ENCODE measurements around the gene CNKSR3.

DNA sequence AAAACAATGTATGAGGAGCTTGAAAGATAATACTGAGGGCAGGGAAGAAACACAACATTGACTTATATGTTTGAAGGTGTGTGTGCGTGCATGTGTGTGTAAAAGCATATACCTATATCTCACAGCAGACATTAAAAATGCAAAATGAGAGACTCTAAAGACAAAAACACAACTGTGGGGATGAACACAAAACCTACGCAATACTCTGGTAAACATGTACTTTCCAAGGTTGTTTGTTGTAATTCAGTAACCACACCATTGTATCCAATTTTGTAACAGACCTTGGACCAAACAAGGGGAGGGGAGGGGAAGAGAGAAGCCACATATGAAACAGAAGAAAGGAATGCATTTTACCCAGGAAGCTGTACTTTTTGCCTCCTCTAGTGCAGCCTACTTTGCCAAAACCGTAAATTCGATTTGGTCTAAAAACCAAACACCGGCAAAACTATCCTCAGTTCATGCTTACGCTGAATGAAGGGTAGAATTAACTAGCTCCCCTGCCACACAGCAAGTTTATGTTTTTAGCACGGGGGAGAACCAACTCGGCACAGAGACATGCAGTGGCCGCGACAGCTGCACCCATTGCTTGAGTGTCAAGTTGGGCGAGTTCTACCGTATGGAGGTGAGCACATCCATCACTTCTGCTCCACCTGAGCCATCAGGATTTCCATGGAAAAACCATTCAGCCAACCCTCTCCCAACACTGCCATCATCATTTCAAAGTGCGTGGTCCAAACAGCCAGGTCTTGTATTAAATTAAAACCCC lies 50.0 kb downstream of the CNKSR3 start:
- no peak for TF ChIP-seq EZH2 (IDR thresholded peaks at IDR 0.05)
- TF ChIP-seq, protein P1, sequence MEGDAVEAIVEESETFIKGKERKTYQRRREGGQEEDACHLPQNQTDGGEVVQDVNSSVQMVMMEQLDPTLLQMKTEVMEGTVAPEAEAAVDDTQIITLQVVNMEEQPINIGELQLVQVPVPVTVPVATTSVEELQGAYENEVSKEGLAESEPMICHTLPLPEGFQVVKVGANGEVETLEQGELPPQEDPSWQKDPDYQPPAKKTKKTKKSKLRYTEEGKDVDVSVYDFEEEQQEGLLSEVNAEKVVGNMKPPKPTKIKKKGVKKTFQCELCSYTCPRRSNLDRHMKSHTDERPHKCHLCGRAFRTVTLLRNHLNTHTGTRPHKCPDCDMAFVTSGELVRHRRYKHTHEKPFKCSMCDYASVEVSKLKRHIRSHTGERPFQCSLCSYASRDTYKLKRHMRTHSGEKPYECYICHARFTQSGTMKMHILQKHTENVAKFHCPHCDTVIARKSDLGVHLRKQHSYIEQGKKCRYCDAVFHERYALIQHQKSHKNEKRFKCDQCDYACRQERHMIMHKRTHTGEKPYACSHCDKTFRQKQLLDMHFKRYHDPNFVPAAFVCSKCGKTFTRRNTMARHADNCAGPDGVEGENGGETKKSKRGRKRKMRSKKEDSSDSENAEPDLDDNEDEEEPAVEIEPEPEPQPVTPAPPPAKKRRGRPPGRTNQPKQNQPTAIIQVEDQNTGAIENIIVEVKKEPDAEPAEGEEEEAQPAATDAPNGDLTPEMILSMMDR (IDR thresholded peaks at IDR 0.05), result no peak
